Rectal smooth muscle tissue (tissue), 1 donor: ENCODE results near the gene KIF23.
A peak's percentile ranks its signal among the peaks of the same experiment; 100 is the strongest.

Experiments used
- H3K27ac ChIP-seq: one replicate; pipeline ENCODE4 v1.7.0; 2013; ENCODE audit warnings: low read depth, low read length, inconsistent platforms
- H3K27me3 ChIP-seq: one replicate; pipeline ENCODE4 v1.7.0; 2013; ENCODE audit warnings: low read length; ENCODE audit not compliant: control insufficient read depth, insufficient read depth
- H3K36me3 ChIP-seq: one replicate; pipeline ENCODE4 v1.7.0; 2013; ENCODE audit warnings: low read length; ENCODE audit not compliant: control insufficient read depth, insufficient read depth
- H3K4me1 ChIP-seq: one replicate; pipeline ENCODE4 v1.7.0; 2013; ENCODE audit warnings: low read length; ENCODE audit not compliant: control insufficient read depth, insufficient read depth
- H3K4me3 ChIP-seq: one replicate; pipeline ENCODE4 v1.7.0; 2013; ENCODE audit warnings: low read length
- H3K9ac ChIP-seq: one replicate; pipeline ENCODE4 v1.7.0; 2013; ENCODE audit warnings: low read length

The KIF23 gene

GRCh38 chr15:69463182-69463756 is 49.1 kb downstream of the KIF23 start:
- peak overlapping the region; percentile 94 for H3K4me3 ChIP-seq
- H3K36me3 ChIP-seq, result no peaks in the 10 kb centered on the region
- H3K27me3 ChIP-seq, result no peaks in the 10 kb centered on the region
- H3K9ac ChIP-seq, result peak overlapping the region; percentile 96
- peak overlapping the region; percentile 93 for H3K27ac ChIP-seq
- peaks cover 8% of the 10 kb centered on the region for H3K4me1 ChIP-seq

GRCh38 chr15:69465253-69465652 is 51.1 kb downstream of the KIF23 start:
- H3K4me1 ChIP-seq, result peaks cover 8% of the 10 kb centered on the region
- no peak overlapping the region for H3K4me3 ChIP-seq
- H3K27ac ChIP-seq, result no peak overlapping the region
- no peaks in the 10 kb centered on the region for H3K27me3 ChIP-seq
- H3K36me3 ChIP-seq, result no peaks in the 10 kb centered on the region
- H3K9ac ChIP-seq, result no peak overlapping the region

- H3K27ac ChIP-seq, result no peak overlapping the region
- no peaks in the 10 kb centered on the region for H3K27me3 ChIP-seq
- H3K9ac ChIP-seq, result no peak overlapping the region
- H3K4me3 ChIP-seq, result no peak overlapping the region
- H3K4me1 ChIP-seq, result peaks cover 8% of the 10 kb centered on the region
- no peaks in the 10 kb centered on the region for H3K36me3 ChIP-seq
Observed at GRCh38 chr15:69466733-69467132, 52.6 kb downstream of the KIF23 start.

- Histone ChIP-seq H3K9ac (no peak overlapping the region), H3K4me1 (peaks cover 8% of the 10 kb centered on the region), H3K36me3 (no peaks in the 10 kb centered on the region), H3K4me3 (no peak overlapping the region), H3K27ac (no peak overlapping the region), H3K27me3 (no peaks in the 10 kb centered on the region)
Observed at GRCh38 chr15:69467636-69468035, 53.5 kb downstream of the KIF23 start.

- no peak overlapping the region for H3K27ac ChIP-seq
- no peak overlapping the region for H3K9ac ChIP-seq
- H3K27me3 ChIP-seq, result no peaks in the 10 kb centered on the region
- peaks cover 2% of the 10 kb centered on the region for H3K4me1 ChIP-seq
- H3K4me3 ChIP-seq, result no peak overlapping the region
- H3K36me3 ChIP-seq, result no peaks in the 10 kb centered on the region
Observed at GRCh38 chr15:69468241-69469121, 54.3 kb downstream of the KIF23 start.

- Histone ChIP-seq H3K4me3 (no peak overlapping the region), H3K36me3 (no peaks in the 10 kb centered on the region), H3K27me3 (no peaks in the 10 kb centered on the region), H3K9ac (no peak overlapping the region), H3K27ac (no peak overlapping the region), H3K4me1 (no peaks in the 10 kb centered on the region)
Observed at GRCh38 chr15:69469467-69470201, 55.5 kb downstream of the KIF23 start.

GRCh38 chr15:69472046-69472445 is 57.9 kb downstream of the KIF23 start:
- Histone ChIP-seq H3K9ac (no peak overlapping the region), H3K27ac (no peak overlapping the region), H3K4me3 (no peak overlapping the region), H3K36me3 (no peaks in the 10 kb centered on the region), H3K4me1 (no peaks in the 10 kb centered on the region), H3K27me3 (no peaks in the 10 kb centered on the region)

- H3K4me3 ChIP-seq, result no peak overlapping the region
- no peak overlapping the region for H3K9ac ChIP-seq
- H3K27ac ChIP-seq, result no peak overlapping the region
- no peaks in the 10 kb centered on the region for H3K4me1 ChIP-seq
- H3K27me3 ChIP-seq, result no peaks in the 10 kb centered on the region
- no peaks in the 10 kb centered on the region for H3K36me3 ChIP-seq
Observed at GRCh38 chr15:69472562-69472961, 58.4 kb downstream of the KIF23 start.

- no peak overlapping the region for H3K4me3 ChIP-seq
- no peaks in the 10 kb centered on the region for H3K4me1 ChIP-seq
- no peak overlapping the region for H3K9ac ChIP-seq
- H3K36me3 ChIP-seq, result no peaks in the 10 kb centered on the region
- no peaks in the 10 kb centered on the region for H3K27me3 ChIP-seq
- no peak overlapping the region for H3K27ac ChIP-seq
Observed at GRCh38 chr15:69474291-69474690, 60.1 kb downstream of the KIF23 start.

- H3K36me3 ChIP-seq, result no peaks in the 10 kb centered on the region
- no peak overlapping the region for H3K4me3 ChIP-seq
- H3K4me1 ChIP-seq, result no peaks in the 10 kb centered on the region
- H3K27ac ChIP-seq, result no peak overlapping the region
- H3K9ac ChIP-seq, result no peak overlapping the region
- H3K27me3 ChIP-seq, result no peaks in the 10 kb centered on the region
Observed at GRCh38 chr15:69474846-69475455, 60.8 kb downstream of the KIF23 start.

GRCh38 chr15:69475769-69476358 is 61.7 kb downstream of the KIF23 start:
- Histone ChIP-seq H3K27me3 (no peaks in the 10 kb centered on the region), H3K36me3 (no peaks in the 10 kb centered on the region), H3K9ac (no peak overlapping the region), H3K4me1 (no peaks in the 10 kb centered on the region), H3K4me3 (no peak overlapping the region), H3K27ac (no peak overlapping the region)
